ENCODE data around the gene RAB6B. TPM values are rescaled to one million over a fixed set of nuclear protein-coding genes. Genes with fewer than 3 reads are reported as not detected.

RAB6B gene
- polyA plus RNA-seq, 6 donors from 2014 or later: 0.15 to 0.74 (median 0.24) TPM; not detected in 1

DNA sequence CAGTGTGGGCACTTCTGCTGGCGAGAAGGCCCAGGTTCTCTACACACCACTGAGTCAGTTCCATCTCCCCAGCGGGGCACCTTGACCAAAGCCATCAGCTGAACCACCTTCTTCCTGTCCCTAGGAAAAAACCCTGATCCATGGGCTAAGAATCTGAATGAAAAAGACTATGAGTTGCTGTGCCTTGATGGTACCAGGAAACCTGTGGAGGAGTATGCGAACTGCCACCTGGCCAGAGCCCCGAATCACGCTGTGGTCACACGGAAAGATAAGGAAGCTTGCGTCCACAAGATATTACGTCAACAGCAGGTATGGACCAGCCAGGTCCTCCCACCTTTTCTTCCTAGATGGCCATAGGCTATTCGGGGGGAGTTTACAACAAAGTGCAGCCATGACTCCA is 120.4 kb downstream of the RAB6B start:
- H3K9me3 Mint-ChIP-seq: no peaks in the 10 kb centered on the region
- DNase-seq (no peak), ATAC-seq (ENCODE audit: low read depth in 2 of 2) (no peak)
- no peaks in the 10 kb centered on the region for H3K4me1 Mint-ChIP-seq
- peaks cover 35 to 58% (median 39%) of the 10 kb centered on the region in 3 donors for H3K27me3 Mint-ChIP-seq
- H3K4me3 Mint-ChIP-seq: no peak overlapping the region
- H3K27ac Mint-ChIP-seq: no peak overlapping the region
- H3K36me3 Mint-ChIP-seq: no peaks in the 10 kb centered on the region

Other genes starting within 250 kb of the RAB6B start
- 10 to 100 TPM in 5 of 6 donors, 1 to 10 TPM in 1; 1.6 to 20.8 (median 11.9) TPM for gene TOPBP1, start 233.9 kb downstream of the RAB6B start, polyA plus RNA-seq (ENCODE audit: low read depth in 6 of 6)
- gene TF, start 149.5 kb downstream of the RAB6B start, polyA plus RNA-seq (ENCODE audit: low read depth in 6 of 6): under 1 TPM in 2 of 6 donors, not detected in 4; 0.24 to 0.29 TPM
- gene SRPRB, start 90.1 kb downstream of the RAB6B start, polyA plus RNA-seq (ENCODE audit: low read depth in 6 of 6): 10 to 100 TPM; 15.4 to 33.9 (median 28.2) TPM
- not detected for gene SLCO2A1, start 134.0 kb upstream of the RAB6B start, polyA plus RNA-seq (ENCODE audit: low read depth in 6 of 6)

All from naive B cell (primary cell).